GM12892 (cell line): ENCODE results near the gene PBX1.

Experiments
- DNase-seq: peaks from one replicate; pipeline ENCODE4 v3.0.0; 2011; ENCODE audit not compliant: insufficient read length
- FAIRE-seq: peaks from 2 replicates; lab custom pipeline; 2011; peaks lifted over from hg19 to GRCh38; lab: Jason Lieb, UNC
- POLR2A ChIP-seq: IDR thresholded peaks from 2 replicates; pipeline ENCODE4 v1.6.1; 2011; ENCODE audit warnings: low read depth, low read length, control low read depth
- POLR2AphosphoS5 ChIP-seq: IDR thresholded peaks from 2 replicates; pipeline ENCODE4 v1.6.1; 2011; ENCODE audit warnings: low read depth, low read length, control low read depth
- TAF1 ChIP-seq: IDR thresholded peaks from 2 replicates; pipeline ENCODE4 v1.6.1; 2011; ENCODE audit warnings: low read depth, mild to moderate bottlenecking, control low read depth, low read length, borderline replicate concordance

The PBX1 gene

GRCh38 chr1:164716992-164717703 is 158.2 kb downstream of the PBX1 start:
- TF ChIP-seq TAF1, result no peak
- TF ChIP-seq POLR2AphosphoS5, result no peak
- DNase-seq (no peak), FAIRE-seq (peak; percentile 21)

- FAIRE-seq, result no peak
- TF ChIP-seq POLR2A (no peak), TAF1 (no peak), POLR2AphosphoS5 (no peak)
- DNase-seq, result no peak
Measured at GRCh38 chr1:164718821-164719220, 159.8 kb downstream of the PBX1 start.

- no peak for TF ChIP-seq TAF1
- no peak for TF ChIP-seq POLR2AphosphoS5
- TF ChIP-seq POLR2A, result no peak
Measured at GRCh38 chr1:164719676-164720439, 160.9 kb downstream of the PBX1 start.

GRCh38 chr1:164720440-164721227 is 161.7 kb downstream of the PBX1 start:
- FAIRE-seq, result peak; percentile 46
- TF ChIP-seq POLR2A (no peak), POLR2AphosphoS5 (no peak), TAF1 (no peak)
- DNase-seq, result no peak

More at GRCh38 chr1:164719676-164720439, 160.9 kb downstream of the PBX1 start:
- FAIRE-seq, result no peak
- no peak for DNase-seq

GRCh38 chr1:164721228-164721496 is 162.2 kb downstream of the PBX1 start:
- FAIRE-seq (no peak), DNase-seq (no peak)
- TF ChIP-seq TAF1, result no peak
- TF ChIP-seq POLR2AphosphoS5, result no peak
- no peak for TF ChIP-seq POLR2A

- no peak for TF ChIP-seq POLR2A
- no peak for TF ChIP-seq TAF1
- no peak for TF ChIP-seq POLR2AphosphoS5
- no peak for DNase-seq
- no peak for FAIRE-seq
Measured at GRCh38 chr1:164723296-164723798, 164.4 kb downstream of the PBX1 start.

GRCh38 chr1:164725401-164725800 is 166.4 kb downstream of the PBX1 start:
- FAIRE-seq (no peak), DNase-seq (no peak)

GRCh38 chr1:164726235-164726634 is 167.3 kb downstream of the PBX1 start:
- FAIRE-seq (no peak), DNase-seq (no peak)
- TF ChIP-seq TAF1 (no peak), POLR2A (no peak), POLR2AphosphoS5 (no peak)

More at GRCh38 chr1:164725401-164725800, 166.4 kb downstream of the PBX1 start:
- TF ChIP-seq TAF1 (no peak), POLR2AphosphoS5 (no peak)

GRCh38 chr1:164728719-164729118 is 169.7 kb downstream of the PBX1 start:
- FAIRE-seq (no peak), DNase-seq (no peak)
- TF ChIP-seq POLR2A, result no peak
- TF ChIP-seq TAF1, result no peak
- TF ChIP-seq POLR2AphosphoS5, result no peak

GRCh38 chr1:164731161-164731876 is 172.3 kb downstream of the PBX1 start:
- FAIRE-seq (no peak), DNase-seq (no peak)
- TF ChIP-seq TAF1 (no peak), POLR2AphosphoS5 (no peak)

GRCh38 chr1:164733070-164733469 is 174.1 kb downstream of the PBX1 start:
- TF ChIP-seq POLR2AphosphoS5 (no peak), TAF1 (no peak), POLR2A (no peak)
- no peak for DNase-seq
- no peak for FAIRE-seq

- DNase-seq (no peak), FAIRE-seq (no peak)
- TF ChIP-seq POLR2AphosphoS5 (no peak), TAF1 (no peak), POLR2A (no peak)
Measured at GRCh38 chr1:164733734-164734133, 174.8 kb downstream of the PBX1 start.
